CD4-positive, alpha-beta T cell treated with Interleukin-12 subunit alpha and Interleukin-12 subunit beta, for 1 hour (primary cell): ENCODE measurements around the gene SGMS1.
A peak's percentile ranks its signal among the peaks of the same experiment; 100 is the strongest.
"Not testable (repeated sequence)": the region's sequence is repeated elsewhere in the genome, so short reads cannot be mapped to it uniquely, and the experiment has no call there.

ENCODE experiments used
- DNase-seq: peaks from one replicate; pipeline ENCODE4 v3.0.0-alpha.2; 2020

Gene SGMS1

DNA sequence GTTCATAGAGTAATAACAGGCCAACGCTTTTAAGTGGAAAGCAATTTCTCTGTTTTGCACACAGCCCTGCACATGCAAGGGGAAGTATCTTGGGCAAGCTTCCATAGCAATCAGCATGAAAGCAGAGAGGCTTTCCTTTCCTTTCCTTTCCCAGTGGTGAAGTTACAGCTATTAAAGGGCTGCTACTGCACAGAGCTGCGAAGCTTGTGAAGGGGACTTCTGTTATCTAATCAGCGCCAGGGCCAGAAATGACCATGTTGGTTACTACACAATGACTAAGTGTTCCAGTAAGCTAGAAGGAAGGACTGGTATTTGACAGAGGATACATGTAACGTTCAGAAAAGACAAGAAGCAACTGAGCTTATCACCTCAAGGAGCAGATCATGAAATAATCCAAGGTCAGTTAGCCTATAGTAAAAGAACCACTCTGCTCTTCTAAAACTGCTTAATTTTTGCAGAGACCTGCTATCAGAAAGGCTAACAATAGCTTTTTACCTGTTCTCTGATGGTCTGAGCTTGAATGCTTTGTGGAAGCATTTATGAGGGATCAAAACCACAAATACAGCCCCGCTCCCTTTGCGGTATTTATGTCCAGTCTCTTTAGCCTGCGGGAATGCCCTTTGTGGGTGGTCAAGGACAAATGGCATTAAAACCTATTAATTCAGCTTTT, 45.9 kb downstream of the SGMS1 start:
- no peak for DNase-seq

DNA sequence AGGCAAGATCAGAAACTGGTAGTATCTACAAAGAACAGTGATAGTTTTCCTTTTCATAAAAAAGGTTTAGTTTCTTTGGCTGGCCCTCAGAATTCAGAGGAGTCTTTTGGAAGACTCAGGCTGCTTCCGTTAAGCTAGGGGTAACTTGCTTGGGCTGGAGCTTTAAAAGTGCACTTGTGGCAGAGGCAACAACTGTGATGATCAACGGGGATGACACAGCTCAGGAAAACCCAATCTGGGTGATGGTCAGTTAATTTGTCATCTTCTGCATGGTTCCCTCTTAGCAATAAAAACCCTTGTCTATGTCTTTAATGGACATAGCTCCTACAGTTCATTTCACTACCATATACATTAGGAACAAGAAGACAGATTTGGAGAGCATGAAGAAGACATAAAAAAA, 46.7 kb downstream of the SGMS1 start:
- no peak for DNase-seq

DNA sequence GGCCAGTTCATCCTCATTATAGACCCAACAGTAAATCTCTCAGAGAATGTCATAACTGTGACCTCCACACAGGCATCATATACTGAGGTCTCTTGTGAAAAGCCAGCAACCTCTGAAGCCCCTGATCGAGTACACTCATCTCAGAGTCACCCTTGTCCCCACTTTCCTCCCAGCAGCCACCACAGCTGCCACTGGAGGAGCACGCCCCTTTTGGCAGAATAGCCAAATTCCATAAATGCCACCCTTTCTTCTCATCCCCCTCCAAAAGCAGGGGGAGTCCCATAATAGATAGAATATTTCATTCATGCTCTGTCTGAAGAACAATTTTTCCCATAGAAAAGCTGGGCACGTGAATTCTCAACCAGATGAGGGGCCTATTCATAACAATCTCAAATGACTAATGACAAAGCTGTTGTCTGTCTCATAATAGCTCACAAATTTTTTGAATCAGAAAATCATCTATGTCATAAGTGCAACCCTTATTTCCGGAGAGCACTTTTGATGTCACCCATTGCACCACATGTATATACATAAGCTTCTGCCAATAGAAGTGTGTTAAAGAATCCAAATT, 47.4 kb downstream of the SGMS1 start:
- DNase-seq, result no peak

DNA sequence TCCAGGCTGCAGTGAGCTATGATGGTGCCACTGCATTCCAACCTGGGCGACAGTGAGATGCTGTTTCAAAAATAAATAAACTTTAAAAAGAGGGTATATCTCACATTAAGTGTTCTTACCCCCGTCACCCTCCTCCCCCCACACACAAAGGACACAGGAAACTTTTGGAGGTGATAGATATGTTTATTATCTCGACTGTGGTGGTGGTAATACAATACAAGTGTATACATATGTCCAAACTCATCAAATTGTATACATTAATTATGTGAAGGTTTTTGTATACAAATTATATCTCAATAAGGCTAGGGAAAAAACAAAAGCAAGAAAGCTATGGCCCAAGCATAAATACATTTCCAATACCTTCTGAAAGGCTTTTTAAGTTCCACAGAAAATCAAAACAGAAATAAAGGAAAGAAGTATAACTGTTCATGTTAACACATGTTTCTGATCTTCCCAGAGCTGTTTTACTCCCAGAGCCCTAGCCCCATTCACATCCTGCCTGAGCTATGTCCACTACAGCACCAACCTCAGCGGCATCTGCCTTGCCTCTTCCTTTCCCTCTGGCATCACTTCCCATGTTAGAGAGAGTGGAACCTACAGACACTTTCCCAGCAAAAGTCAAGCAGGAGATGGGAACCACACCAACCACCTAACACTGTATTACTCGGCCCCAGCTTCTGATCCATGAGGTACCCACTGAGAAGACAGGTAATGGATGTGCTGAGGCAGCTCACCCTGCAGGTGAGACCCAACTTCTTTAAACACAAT, 48.1 kb downstream of the SGMS1 start:
- DNase-seq, result no peak

DNA sequence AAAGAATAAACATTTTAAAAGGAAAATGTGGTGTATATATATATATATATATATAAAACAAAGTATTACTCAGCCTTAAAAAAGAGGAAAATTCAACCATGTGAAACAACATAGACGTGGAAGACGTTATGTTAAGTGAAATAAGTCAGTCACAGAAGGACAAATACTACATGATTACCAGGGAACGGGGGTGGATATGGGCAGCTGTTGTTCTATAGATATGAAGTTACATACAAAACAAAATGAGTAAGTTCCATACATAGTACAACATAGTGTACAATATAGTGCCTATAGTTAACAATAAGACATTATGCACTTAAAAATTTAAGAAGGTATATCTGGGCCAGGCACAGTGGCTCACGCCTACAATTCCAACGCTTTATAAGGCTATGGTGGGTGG, 48.8 kb downstream of the SGMS1 start:
- no peak for DNase-seq

DNA sequence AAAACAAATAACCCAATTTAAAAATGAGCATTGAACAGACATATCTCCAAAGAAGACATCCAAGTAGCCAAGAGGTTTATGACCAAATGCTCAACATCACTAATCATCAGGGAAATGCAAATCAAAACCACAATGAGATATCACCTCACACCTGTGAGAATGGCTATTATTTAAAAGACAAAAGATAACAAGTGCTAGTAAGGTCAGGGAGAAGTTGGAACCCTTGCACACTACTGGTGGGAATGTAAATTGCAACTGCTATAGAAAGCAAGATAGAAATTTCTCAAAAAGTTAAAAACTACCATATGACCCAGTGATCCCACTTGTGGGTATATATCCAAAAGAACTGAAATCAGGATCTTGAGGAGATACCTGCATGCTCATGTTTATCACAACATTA, 49.5 kb downstream of the SGMS1 start:
- no peak for DNase-seq

DNA sequence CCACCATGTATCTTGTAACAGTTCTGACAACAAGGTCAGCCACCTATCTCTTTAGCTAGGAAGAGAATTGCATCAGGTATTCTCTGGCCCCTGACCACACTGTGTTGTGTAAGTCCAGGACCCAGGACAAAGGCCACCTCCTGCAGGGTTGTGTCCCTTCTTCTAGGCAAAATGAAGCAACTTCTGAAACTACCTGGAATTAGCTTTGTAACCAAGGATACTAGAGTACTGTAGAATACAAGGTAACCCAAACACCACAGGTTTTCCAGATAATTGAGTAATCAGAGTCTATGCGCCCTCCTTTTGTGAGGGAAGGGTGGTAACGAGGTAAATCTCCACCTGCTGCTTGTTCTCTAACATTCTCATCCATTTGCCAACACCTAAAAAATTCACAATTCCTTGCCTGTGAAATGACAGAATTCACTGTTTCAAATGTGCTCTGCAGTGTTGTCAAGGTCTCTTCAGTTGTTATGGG, 51.7 kb downstream of the SGMS1 start:
- no peak for DNase-seq

DNA sequence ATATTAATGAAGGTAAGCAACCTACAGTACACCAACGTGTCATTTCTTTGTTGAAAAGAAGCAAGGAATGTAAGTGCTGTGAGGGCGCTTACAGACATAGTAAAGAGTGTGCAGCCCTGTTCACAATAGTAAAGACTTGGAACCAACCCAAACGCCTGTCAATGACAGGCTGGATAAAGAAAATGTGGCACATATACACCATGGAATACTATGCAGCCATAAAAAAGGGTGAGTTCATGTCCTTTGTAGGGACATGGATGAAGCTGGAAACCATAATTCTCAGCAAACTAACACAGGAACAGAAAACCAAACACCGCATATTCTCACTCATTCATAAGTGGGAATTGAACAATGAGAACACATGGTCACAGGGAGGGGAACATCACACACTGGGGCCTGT, 55.0 kb downstream of the SGMS1 start:
- not testable (repeated sequence) for DNase-seq

DNA sequence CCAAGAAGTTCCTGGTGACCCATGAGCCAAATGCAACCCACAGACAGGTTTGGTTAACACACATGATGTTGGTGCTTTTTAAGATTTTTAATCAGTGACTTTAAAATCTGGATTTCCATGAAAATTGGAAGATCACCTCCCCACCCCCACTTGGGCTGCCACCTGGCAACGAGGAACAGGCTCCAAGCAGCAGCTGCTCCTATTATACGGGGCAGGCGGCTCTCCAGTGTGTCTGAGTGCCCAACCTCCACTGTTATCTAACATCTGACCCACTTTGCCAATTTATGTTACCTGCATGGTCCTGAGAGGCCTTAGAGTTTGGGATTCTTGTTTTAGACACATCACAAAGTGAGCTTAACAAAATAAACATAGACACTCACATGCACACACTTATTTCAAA, 56.4 kb downstream of the SGMS1 start:
- no peak for DNase-seq

DNA sequence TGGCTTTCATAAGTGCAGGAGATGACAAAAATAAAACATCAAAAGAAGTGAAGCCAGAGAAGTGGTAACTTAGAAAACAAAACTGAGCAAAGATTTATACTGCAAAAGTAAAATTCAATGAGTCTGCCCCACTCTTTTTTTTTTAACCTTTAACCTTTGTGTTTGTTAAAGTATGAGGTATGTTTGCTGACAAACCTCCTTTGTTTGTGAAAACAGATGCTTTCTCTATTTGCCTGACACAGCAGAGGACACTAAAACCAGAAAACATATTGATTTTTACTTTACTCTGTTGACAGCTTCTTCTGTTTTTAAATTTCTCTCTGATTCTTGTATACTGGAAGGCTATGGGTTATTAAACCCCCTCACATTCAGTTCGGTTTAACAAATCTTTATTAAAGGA, 57.6 kb downstream of the SGMS1 start:
- DNase-seq, result no peak

DNA sequence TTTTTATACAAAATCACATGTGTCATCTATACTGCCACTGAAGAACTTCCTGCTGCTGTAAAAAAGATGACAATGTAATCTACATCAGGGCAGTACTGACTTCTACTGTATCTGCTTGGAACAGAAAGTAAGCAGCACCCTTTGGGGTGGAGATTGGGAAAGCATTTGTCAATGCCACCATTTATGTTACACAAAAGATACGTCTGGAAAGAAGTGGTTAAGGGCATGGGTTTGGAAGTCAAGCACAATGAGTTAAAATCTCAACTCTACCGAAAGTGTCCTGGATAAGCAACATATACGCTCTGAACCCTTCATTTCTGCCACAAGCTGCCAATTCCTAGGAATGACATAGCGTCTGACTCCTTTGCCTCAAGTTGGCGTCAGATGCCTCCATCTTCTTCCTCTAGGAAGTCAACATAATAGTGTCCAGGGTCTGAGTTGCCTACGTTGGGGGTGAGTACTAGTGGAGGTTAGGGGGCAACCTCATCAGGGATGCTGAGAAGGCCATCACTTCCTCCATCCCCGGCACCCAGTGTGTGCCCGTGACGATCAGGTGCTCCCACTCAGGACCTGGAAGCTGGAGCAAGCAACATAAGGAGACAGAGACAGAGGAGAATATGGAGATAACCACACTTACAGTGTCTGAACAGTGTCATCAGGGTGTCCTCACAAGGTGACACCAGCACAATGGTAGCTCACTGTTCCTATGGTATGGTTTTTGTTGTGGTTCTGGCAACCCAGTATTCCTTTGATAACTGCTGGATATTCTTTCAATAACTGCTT, 58.3 kb downstream of the SGMS1 start:
- DNase-seq, result no peak

DNA sequence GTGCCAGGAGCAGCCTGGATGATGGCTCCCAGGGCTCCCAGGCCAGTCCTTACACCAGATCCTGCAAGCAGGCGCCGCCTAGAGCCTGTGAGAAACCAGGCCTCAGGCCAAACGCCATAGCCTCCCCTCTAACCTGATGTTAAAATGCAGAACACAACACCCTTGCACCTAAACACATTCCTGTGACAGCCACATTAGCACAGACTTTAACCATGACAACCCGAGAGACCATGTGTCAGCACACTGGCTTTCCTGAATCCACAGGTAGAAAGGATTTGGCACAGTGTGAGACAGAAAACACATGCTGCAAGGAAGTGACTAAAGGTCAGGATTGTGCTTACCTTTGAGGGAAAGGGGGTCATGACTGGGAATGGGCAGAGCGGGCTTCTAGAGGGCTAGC, 59.9 kb downstream of the SGMS1 start:
- no peak for DNase-seq

DNA sequence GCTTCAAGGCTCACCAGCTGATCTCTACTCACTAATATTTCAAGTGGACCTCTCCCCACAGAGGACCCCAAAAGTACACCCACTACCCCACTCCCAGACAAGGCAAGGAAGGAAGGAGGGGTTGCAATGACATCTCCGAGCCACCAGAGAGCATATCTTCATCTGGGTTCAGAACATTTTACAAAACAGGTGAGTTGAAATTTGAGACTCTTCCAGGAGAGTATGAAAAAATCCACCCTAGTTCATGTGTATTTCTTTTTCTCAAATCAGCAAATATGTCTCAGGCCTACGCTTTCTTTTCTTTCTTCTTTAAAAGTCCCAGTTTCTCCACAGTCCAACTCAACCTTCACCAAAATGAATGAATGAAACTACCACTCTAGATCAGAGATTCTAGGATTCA, 61.9 kb downstream of the SGMS1 start:
- peak; percentile 35 for DNase-seq

DNA sequence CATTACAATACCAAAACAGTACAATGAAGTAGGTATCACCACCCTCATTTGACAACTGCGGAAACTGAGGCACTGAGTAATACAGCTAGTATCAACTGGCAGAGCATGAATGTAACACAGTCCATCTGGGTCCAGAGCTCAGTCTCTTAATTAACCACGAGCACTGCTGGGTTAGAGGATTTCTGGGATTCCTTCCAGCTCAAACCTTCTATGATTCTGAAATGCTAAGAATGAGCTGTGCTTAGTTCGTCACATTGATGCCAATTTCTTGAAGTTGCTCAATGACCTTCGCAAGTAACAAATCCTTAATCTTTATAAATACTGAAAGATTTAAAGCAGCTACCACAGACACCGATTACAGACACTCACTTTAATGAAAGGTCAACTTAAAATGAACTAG, 62.5 kb downstream of the SGMS1 start:
- DNase-seq, result no peak

DNA sequence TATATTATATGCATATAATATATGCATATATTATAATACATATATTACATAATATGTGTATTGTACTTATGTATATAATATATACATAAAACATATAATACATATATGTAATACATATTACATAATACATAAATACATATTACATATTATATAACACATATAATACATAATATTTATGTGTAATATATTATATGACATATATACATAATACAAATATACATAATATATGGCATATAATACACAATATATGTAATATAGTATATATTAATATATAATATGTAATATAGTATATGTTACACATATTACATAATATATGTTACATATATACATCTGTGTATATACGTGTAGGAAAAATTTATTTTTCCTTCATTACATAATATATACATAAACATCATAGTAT, 63.4 kb downstream of the SGMS1 start:
- no peak for DNase-seq

DNA sequence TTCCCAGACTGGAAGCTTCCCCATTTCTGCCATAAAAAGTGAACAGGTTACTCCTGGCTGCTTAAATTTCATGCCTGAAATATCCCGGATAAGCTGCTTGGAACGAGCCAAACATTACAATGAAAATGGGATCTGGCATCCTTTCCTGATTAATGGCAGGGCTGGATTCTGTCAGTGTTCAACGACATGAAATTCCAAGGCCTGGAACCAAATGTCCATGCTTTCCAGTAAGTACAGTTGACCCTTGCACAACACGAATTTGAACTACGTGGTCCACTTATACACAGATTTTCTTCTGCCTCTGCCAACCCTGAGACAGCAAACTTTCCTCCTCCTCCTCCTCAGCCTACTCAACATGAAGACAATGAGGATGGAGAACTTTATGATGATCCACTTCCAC, 65.4 kb downstream of the SGMS1 start:
- no peak for DNase-seq

DNA sequence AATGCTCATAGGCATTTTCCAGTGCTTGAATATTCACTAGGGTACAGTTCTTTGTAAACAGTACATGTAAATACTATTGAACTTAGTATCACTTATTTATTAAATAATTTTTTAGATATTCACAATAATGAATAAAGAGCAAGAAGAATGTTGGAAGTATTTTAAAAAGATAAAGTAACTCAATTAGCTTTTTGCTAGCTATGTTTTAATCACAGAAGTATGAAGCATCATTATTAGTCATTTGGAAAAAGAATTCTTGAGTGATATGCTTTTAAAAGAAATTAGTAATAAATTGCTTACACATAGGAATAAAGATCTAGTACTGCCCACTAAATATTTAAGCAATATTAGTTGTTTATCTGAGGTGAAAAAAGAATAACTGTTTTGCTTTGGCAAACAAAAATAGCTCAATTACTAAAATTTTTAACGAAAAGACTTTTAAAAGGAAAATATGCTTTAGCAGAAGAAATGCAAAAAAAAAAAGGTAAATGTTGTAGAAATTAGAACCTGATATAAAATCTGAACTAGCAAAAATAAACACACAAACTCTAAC, 66.5 kb downstream of the SGMS1 start:
- DNase-seq, result no peak

DNA sequence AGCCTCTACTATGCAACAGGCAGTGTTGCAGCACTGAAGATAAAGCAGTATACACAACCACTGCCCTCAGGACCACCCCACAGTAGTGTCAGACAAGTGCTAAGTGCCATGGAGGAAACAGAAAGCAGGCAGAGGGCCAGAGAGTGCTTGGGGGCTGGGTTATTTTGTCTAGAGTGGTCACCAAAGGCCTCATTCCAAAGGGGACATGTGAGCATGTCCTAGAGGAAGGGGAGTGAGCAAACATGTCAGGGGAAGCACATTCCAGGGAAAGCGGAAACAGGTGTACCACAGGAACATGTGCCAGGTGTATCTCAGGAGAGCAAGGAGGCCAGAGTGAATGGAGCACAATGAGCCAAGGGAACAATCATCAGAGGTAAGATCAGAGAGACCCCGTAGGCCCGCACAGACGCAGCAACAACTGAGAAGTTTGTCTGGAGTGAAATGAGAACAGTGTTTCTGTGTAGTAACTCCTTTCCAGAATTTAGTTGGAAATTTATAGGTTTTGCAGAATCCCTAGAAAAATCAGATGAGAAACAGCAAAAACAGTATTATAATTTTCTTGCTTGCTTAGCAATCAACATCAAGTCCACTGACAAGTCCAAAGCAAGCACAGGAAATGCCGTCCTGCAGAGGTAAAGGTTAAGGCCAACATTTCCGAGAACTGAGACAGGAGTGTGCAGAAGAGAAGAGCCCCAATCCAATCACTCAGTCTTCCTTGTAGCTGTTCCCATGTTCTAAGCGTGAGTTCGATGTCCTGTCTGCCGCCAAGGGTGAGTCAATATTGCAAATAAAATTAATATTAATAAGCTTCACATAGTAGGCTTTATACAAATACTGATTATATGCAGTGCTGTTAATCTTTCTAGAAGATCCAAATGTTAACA, 67.3 kb downstream of the SGMS1 start:
- no peak for DNase-seq

DNA sequence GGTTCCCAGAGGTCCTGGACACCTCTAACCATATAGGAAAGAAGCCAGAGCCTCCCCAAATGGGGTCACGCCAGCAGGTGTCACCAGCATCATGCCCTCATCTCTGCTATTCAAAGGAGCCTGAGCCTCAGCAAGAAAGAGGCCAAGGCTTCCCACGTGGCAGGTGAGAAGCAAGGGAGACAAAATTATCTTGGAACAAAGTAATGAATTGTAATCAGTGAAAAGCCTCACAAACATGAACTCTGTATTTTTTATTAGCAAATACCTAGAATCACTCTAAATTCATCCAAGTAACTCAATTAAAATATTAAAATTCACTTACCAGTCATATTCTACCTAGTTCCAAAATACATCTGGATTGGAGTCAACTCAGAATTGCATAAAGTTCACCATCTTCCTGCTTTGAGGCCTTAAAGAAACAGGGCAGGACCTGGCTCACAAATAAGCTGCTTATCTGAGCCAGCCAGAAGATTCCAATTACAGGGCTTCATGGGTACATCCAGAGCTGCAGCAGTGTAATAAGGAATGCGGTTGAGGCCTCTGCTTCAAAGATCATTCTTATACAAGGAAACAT, 68.7 kb downstream of the SGMS1 start:
- DNase-seq, result peak; percentile 17

DNA sequence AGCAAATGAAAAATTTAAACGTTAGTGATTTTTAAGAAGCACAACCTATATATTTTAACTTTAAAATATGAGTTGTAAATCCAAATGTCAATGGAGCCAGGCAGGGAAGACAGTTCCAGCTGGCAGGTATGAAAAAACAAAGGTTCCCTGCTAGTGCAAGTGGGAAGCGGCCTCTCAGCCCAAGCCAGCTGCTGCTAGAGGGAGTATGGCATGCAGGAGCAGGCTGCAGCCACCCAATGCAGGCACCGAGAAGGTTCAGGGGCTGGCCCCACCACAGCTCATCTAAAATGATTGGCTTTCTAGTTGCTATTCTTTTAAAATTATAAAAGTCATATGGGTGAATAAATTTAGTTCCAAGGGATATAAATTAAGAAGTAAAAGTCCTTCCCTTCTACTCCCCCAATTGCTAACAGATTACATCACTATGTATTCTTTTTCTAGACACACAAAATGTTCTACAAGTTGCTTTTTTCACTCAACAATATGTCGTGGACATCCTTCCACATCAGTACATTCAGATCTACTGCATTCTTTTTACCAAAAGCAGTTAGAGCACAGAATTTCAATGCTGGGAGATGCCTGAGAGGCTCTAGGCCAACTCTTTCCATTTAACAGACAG, 69.3 kb downstream of the SGMS1 start:
- DNase-seq, result no peak
